ENCODE results near the gene SKAP1.
"Not testable (repeated sequence)": the region's sequence is repeated elsewhere in the genome, so short reads cannot be mapped to it uniquely, and the experiment has no call there.

Gene SKAP1

GRCh38 chr17:48290378-48290777 lies 139.6 kb downstream of the SKAP1 start:
- no peak for DNase-seq

- not testable (repeated sequence) for DNase-seq
Observed at GRCh38 chr17:48286917-48287316, 143.1 kb downstream of the SKAP1 start.

DNA sequence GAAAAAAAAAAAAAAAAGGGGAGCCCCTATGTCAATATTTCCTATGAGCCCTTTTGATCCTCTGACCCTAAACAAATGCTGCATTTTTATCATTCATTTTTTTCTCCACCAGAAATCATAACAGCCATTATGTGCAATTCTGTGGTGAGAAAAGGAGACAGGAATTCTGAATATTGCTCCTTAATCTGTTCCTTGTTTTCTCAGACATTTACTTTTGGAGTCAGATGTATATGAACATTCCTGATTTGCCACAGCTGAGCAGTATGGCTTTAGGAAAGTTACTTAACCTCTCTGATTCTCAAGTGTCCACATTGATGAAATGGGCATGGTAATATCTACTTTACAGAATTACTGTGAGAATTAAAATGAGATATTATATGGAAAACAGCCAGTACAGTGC lies 144.4 kb downstream of the SKAP1 start:
- DNase-seq = no peak

- no peak for DNase-seq
Observed at GRCh38 chr17:48283907-48284306, 146.1 kb downstream of the SKAP1 start.

DNA sequence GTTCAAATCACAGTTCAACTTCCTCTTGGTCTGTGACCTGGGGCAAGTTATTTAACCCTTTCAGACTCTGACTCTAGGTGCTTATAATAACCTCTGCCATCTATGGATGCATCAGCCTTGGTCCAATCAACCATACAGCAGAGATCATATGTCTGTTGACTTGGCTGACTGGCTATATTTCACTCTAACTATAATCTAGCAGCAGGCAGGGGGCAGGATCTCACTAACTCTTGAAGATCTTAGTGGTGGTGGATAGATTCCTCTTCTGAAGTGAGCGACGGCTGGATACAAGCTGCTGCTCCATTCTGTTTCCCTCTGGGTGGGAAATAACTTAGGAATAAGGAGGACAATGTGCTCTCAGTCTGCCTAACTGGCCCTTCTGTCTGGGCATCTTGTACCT lies 146.6 kb downstream of the SKAP1 start:
- DNase-seq = no peak

DNA sequence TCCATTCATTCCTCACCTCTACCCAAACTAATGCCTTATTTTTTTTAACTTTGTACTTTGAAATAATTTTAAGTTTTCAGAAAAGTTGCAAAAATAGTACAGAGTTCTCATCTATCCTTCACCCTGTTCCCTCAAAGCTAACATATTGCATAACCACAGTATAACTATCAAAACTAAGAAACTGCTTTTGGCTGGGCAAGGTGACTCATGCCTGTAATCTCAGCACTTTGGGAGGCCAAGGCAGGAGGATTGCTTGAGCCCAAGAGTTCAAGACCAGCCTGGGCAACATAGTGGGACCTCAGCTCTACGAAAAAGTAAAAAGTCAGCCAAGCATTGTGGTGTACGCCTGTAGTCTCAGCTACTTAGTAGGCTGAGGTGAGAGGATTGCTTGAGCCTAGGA lies 147.7 kb downstream of the SKAP1 start:
- DNase-seq = no peak

- no peak for DNase-seq
Observed at GRCh38 chr17:48278760-48279491, 151.1 kb downstream of the SKAP1 start.

- DNase-seq = no peak
Observed at GRCh38 chr17:48276776-48277175, 153.2 kb downstream of the SKAP1 start.

- DNase-seq = no peak
Observed at GRCh38 chr17:48270899-48271298, 159.1 kb downstream of the SKAP1 start.

DNA sequence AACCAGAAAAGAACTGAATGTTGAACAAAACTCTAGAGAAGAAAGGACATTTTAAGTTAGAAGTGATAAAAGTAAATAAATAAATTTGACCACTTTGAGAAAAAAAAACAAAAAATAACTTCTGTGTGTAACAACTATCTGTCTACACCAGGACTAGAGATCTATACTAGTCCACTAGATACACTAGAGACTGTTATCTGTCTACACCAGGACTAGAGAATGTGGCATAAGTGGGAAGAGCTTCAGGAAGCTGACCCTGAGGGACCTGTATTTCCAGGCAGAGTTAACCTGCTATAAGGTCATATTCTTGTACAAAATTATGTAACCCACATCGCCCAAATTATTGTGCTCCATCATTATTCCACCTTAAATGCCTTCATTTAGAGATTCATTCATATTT lies 160.8 kb downstream of the SKAP1 start:
- DNase-seq = no peak

DNA sequence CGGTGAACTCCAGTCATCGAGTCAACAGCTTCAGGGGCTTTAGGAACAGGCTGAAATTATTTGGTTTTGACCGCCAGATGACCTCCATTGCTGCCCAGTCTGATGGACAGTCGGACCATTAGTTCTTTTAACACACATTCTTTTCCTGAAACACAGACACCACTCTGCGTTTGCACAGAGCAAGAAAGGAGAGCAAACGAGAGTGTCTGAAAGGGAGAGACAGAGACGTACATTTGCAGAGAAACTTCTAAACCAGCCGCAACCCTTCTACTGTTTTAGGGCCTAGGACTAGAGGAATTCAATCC lies 166.3 kb downstream of the SKAP1 start:
- no peak for DNase-seq

- DNase-seq = no peak
Observed at GRCh38 chr17:48262982-48263730, 166.9 kb downstream of the SKAP1 start.

- no peak for DNase-seq
Observed at GRCh38 chr17:48261297-48261880, 168.6 kb downstream of the SKAP1 start.

- DNase-seq = no peak
Observed at GRCh38 chr17:48259694-48260291, 170.2 kb downstream of the SKAP1 start.

- DNase-seq = no peak
Observed at GRCh38 chr17:48258331-48258730, 171.7 kb downstream of the SKAP1 start.

DNA sequence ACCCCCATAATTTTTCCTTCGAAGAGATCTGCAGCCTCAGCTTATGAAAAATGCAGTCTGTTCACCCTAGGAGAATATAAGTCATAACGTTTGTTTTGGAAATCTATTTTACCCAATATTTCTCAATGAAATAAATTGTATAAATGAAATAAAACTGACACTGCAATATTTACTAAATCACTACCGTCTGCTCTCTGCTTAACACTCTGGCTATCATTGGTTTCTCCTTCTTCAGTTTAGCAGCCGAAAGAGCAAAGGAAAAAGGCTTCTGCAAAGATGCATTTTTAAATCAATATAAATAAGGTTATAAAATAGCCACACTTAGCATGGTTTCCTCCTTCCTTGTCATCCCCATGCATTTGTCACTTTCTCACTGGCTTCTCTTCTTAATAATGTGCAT lies 174.3 kb downstream of the SKAP1 start:
- DNase-seq = no peak

GRCh38 chr17:48254896-48255295 lies 175.1 kb downstream of the SKAP1 start:
- no peak for DNase-seq

DNA sequence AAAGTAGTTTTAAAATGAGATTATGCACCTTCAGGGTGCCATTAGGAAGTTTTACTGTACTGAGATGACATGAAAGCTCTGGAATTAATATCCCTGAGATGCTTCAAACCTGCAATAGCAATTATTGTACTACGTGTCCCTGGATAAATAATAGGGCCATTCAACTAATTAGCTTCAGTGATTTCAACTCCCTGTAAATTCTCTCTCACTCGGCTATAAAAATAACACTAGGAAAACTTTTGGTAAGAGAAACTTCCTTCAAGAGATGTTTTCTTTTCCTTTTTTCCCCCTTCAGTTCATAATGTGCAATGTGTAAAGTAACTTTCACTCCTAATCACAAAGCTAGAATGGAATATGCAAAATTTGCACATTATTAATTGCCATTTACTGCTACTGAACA lies 176.0 kb downstream of the SKAP1 start:
- DNase-seq = no peak

GRCh38 chr17:48251950-48252349 lies 178.1 kb downstream of the SKAP1 start:
- no peak for DNase-seq

- no peak for DNase-seq
Observed at GRCh38 chr17:48250949-48251348, 179.1 kb downstream of the SKAP1 start.

GRCh38 chr17:48250059-48250458 lies 180.0 kb downstream of the SKAP1 start:
- not testable (repeated sequence) for DNase-seq

DNA sequence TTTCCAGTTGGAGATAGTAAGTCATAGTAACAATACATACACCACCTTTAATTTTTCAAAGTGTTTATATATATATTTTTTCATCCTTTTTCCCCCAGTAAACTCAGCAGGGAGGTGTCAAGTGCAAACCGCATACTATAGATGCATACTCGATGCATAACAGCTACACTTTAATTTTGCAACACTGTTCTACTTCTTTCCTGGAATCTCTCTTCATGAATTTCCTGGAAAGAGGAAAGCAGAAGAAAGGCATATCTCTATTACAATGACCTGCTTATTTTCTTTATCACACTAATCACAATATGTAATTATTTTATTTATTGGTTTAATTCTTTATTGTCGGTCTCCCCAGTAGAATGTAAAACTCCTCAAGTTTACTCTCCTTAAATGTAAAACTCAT lies 182.4 kb downstream of the SKAP1 start:
- DNase-seq = no peak

DNA sequence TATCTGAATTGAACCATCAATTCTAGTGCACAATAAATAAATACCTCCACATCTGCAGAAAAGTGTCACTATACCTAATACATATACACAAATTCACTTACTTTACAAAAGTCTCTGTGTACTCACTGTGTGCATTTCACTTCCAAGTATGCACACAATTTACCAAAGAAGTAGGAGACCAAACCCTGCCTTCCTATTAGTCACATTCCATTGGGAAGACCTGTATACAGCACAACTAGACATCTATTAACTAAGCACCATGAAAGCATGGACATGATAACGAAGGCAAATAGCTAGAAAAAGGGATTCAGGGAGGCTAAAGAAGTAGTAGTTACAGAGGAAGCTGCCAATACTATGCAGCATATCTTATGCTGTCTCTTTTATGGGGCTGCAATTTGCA lies 183.0 kb downstream of the SKAP1 start:
- no peak for DNase-seq

Data from nucleus accumbens (tissue), 56 donors.